SH-SY5Y (cell line): Measurements from ENCODE around the gene ANAPC10.

Source experiments
- GATA2 ChIP-seq: IDR thresholded peaks from 2 replicates; pipeline ENCODE4 v1.6.1; 2011; ENCODE audit warnings: mild to moderate bottlenecking, low read depth, low read length
- GATA3 ChIP-seq: IDR thresholded peaks from 2 replicates; pipeline ENCODE4 v1.6.1; 2011; ENCODE audit warnings: low read depth, mild to moderate bottlenecking, low read length, moderate library complexity

DNA sequence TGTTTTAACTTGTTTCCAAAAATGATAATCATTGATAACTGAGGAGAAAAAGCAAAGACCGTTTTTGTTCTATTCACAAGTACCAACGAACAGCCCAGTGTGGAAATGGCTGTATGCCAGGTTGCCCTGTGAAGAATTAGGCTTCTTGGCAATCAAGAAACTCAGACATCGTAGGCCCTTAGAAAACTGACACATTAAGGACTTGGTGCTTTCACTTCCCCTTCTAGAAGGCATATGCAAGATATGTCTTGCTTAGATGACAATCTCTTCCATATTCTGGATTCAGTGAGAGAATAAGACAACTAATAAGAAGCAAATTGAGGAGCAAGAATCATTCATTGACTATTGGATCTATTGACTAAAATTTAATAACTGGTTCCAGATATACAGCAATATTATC lies 56.6 kb downstream of the ANAPC10 start:
- TF ChIP-seq GATA2 (no peak), GATA3 (no peak)
